K562 (cell line): ENCODE results near the gene PLPPR2. TPM values are rescaled to one million over a fixed set of nuclear protein-coding genes. Genes with fewer than 3 reads are reported as not detected.

Experiments
- BCOR ChIP-seq: fragments of 450-650 bp; IDR thresholded peaks from 2 replicates; pipeline ENCODE4 v1.6.1; 2016
- BRD4 ChIP-seq: fragments of 200-600 bp; sonication (generic); IDR thresholded peaks from 2 replicates; pipeline ENCODE4 v1.6.1; 2017; ENCODE audit warnings: inconsistent platforms
- CHD4 ChIP-seq: fragments of 200-600 bp; sonication (generic); IDR thresholded peaks from 3 replicates; pipeline ENCODE4 v1.6.1; 2012; ENCODE audit warnings: low read depth, mild to moderate bottlenecking, mixed read lengths, low read length, inconsistent platforms; ENCODE audit not compliant: insufficient read depth, insufficient replicate concordance, poor library complexity, severe bottlenecking
- DLX4 ChIP-seq: fragments of 250-450 bp; sonication (Bioruptor Pico); IDR thresholded peaks from 2 replicates; pipeline ENCODE4 v1.6.1; 2021; ENCODE audit warnings: mild to moderate bottlenecking
- FOXJ2 ChIP-seq: fragments of 200-800 bp; sonication (Bioruptor generic); IDR thresholded peaks from 2 replicates; pipeline ENCODE4 v1.6.1; 2016; ENCODE audit warnings: missing genetic modification characterization, missing compliant biosample characterization
- GTF2A2 ChIP-seq: IDR thresholded peaks from 2 replicates; pipeline ENCODE4 v1.6.1; 2016; ENCODE audit warnings: mild to moderate bottlenecking, missing genetic modification characterization, missing compliant biosample characterization
- HDAC3 ChIP-seq: fragments of 450-650 bp; IDR thresholded peaks from 2 replicates; pipeline ENCODE4 v1.6.1; 2018; ENCODE audit warnings: borderline replicate concordance, mild to moderate bottlenecking, moderate library complexity; ENCODE audit not compliant: partially characterized antibody
- HDAC6 ChIP-seq: IDR thresholded peaks from 2 replicates; pipeline ENCODE4 v1.6.1; 2012; ENCODE audit warnings: low read depth, mild to moderate bottlenecking, control low read depth, inconsistent platforms, low read length, moderate library complexity
- IRF1 ChIP-seq: sonication (generic); formaldehyde crosslinking; IDR thresholded peaks from 2 replicates; pipeline ENCODE4 v1.8.0; 2022; ENCODE audit warnings: missing genetic modification reagents, mild to moderate bottlenecking, borderline replicate concordance
- KDM5B ChIP-seq: fragments of 200-600 bp; sonication (generic); IDR thresholded peaks from 2 replicates; pipeline ENCODE4 v1.6.1; 2012; ENCODE audit warnings: low read depth, mild to moderate bottlenecking, moderate library complexity, low read length, control low read depth, inconsistent platforms; ENCODE audit not compliant: insufficient replicate concordance
- KLF13 ChIP-seq: fragments of 450-650 bp; IDR thresholded peaks from 2 replicates; pipeline ENCODE4 v1.6.1; 2016; ENCODE audit warnings: missing genetic modification characterization, low read depth, mild to moderate bottlenecking, missing compliant biosample characterization, moderate library complexity, borderline replicate concordance
- MEIS2 ChIP-seq: fragments of 450-650 bp; IDR thresholded peaks from 2 replicates; pipeline ENCODE4 v1.6.1; 2014; ENCODE audit warnings: mild to moderate bottlenecking; ENCODE audit not compliant: partially characterized antibody
- NBN ChIP-seq: fragments of 450-650 bp; IDR thresholded peaks from 2 replicates; pipeline ENCODE4 v1.6.1; 2016; ENCODE audit warnings: low read depth, mild to moderate bottlenecking
- NR1H2 ChIP-seq: sonication (generic); formaldehyde crosslinking; IDR thresholded peaks from 2 replicates; pipeline ENCODE4 v1.4.0; 2020; ENCODE audit warnings: mild to moderate bottlenecking, missing genetic modification reagents
- PHB ChIP-seq: fragments of 250-450 bp; sonication (Bioruptor Pico); IDR thresholded peaks from 2 replicates; pipeline ENCODE4 v1.5.0; 2021
- PHF20 ChIP-seq: fragments of 450-650 bp; IDR thresholded peaks from 2 replicates; pipeline ENCODE4 v1.6.1; 2018; ENCODE audit not compliant: partially characterized antibody
- POLR2A ChIP-seq: fragments of 450-650 bp; conservative IDR thresholded peaks from 2 replicates; pipeline ENCODE4 v1.6.1; 2016
- PTRF ChIP-seq: fragments of 450-650 bp; IDR thresholded peaks from 2 replicates; pipeline ENCODE4 v1.6.1; 2016; ENCODE audit warnings: mild to moderate bottlenecking, missing genetic modification characterization, missing compliant biosample characterization
- SAP30 ChIP-seq: fragments of 200-600 bp; sonication (generic); IDR thresholded peaks from 2 replicates; pipeline ENCODE4 v1.6.1; 2012; ENCODE audit warnings: borderline replicate concordance, low read depth, mild to moderate bottlenecking, moderate library complexity, low read length, control low read depth, inconsistent platforms; ENCODE audit not compliant: insufficient read depth, poor library complexity, severe bottlenecking
- SIN3B ChIP-seq: fragments of 450-650 bp; IDR thresholded peaks from 2 replicates; pipeline ENCODE4 v1.6.1; 2017; ENCODE audit warnings: low read depth, mild to moderate bottlenecking, moderate library complexity
- SOX6 ChIP-seq: fragments of 450-650 bp; IDR thresholded peaks from 2 replicates; pipeline ENCODE4 v1.6.1; 2014; ENCODE audit warnings: mild to moderate bottlenecking
- ZNF12 ChIP-seq: sonication (generic); formaldehyde crosslinking; IDR thresholded peaks from 2 replicates; pipeline ENCODE4 v1.4.0; 2020; ENCODE audit warnings: mild to moderate bottlenecking, missing genetic modification reagents
- ZNF584 ChIP-seq: fragments of 200-800 bp; sonication (Bioruptor generic); IDR thresholded peaks from 2 replicates; pipeline ENCODE4 v1.6.1; 2016; ENCODE audit warnings: low read depth, mild to moderate bottlenecking, missing genetic modification characterization, missing compliant biosample characterization
- ZNF830 ChIP-seq: fragments of 250-450 bp; sonication (Bioruptor Pico); IDR thresholded peaks from 2 replicates; pipeline ENCODE4 v1.5.0; 2021; ENCODE audit warnings: mild to moderate bottlenecking
- polyA plus RNA-seq, 8 experiments: library from polyadenylated mRNA; depleted of rRNA in 4 of 8; stranded (reverse) in 5 of 8; unstranded in 3 of 8; fragments of >200 nt; fragmentation: Nextera tagmentation in 2 of 8; fragmentation: Illumina TruSeq in 1 of 8; extraction: Ambion mirVana in 2 of 8; extraction: Trizol in 1 of 8; gene quantifications; 2 replicates each; pipeline versions ENCODE4 v1.2.1 to v1.2.3, GENCODE V29; 2011 to 2014; ENCODE audit warnings: inconsistent platforms in 1 of 8, missing spikeins in 1 of 8
- total RNA-seq, 7 experiments: library from RNA; depleted of rRNA in 6 of 7; stranded (reverse); fragments of >200 nt in 6 of 7; fragmentation: Illumina TruSeq in 2 of 7; extraction: Trizol in 2 of 7; gene quantifications; 2 replicates each; pipeline versions ENCODE4 v1.2.1 to v1.2.3, GENCODE V29; 2011 to 2021; ENCODE audit warnings: low replicate concordance in 1 of 7
- TF ChIP-seq, protein P1 (sequence below): fragments of 450-650 bp; IDR thresholded peaks from 2 replicates; pipeline ENCODE4 v1.7.1; 2018; ENCODE audit warnings: mild to moderate bottlenecking, low read depth; ENCODE audit not compliant: partially characterized antibody

Gene PLPPR2
- total and polyA plus RNA-seq, 9 of the 15 experiments (the other 6 are each of a cell fraction or from before 2014, with no cell fraction given) = 0.49 to 15.9 (median 3.4) TPM

DNA sequence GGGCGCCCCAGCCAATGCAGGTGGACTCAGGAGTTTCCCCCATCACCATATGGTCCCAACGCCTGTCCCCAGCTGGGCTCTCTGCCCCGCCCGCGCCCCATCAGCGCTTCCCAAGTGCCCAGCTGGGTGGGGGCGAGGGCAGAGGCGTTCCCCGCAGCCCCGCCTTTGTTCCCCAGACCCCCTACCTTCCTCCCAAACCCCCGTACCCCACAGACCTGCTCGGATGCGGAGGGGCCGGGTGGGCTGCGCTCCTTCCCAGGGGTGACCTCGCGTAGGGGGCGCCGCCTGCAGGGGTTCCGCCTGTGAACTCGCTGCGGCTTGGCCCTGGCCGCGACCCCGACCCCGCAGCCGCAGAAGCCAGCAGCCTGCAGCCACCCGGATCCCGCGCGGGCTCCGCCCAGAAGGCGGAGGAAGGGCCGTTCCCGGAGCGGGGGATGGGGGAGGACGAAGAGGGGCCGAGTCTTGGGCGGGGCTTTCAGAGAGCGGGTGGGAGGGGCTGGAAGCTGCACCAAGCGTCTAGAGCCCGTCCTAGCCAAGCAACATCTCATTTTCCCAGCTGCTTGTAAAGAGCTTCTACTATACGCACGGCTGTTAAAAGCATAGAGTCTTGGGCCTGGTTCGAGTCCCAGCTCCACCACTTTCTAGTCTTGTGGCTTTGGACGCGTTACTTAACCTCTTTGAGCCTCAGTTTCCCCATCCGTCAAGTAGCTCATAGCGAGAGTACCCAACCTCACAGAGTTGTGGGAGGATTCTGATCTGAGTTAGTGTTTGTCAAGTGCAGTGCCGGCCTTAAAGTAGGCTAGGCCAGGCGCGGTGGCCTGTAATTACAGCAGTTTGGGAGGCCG lies 15.8 kb upstream of the PLPPR2 start, which contains the start of gene RAB3D (continued):
- TF ChIP-seq, protein P1, sequence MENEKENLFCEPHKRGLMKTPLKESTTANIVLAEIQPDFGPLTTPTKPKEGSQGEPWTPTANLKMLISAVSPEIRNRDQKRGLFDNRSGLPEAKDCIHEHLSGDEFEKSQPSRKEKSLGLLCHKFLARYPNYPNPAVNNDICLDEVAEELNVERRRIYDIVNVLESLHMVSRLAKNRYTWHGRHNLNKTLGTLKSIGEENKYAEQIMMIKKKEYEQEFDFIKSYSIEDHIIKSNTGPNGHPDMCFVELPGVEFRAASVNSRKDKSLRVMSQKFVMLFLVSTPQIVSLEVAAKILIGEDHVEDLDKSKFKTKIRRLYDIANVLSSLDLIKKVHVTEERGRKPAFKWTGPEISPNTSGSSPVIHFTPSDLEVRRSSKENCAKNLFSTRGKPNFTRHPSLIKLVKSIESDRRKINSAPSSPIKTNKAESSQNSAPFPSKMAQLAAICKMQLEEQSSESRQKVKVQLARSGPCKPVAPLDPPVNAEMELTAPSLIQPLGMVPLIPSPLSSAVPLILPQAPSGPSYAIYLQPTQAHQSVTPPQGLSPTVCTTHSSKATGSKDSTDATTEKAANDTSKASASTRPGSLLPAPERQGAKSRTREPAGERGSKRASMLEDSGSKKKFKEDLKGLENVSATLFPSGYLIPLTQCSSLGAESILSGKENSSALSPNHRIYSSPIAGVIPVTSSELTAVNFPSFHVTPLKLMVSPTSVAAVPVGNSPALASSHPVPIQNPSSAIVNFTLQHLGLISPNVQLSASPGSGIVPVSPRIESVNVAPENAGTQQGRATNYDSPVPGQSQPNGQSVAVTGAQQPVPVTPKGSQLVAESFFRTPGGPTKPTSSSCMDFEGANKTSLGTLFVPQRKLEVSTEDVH = no peak
- TF ChIP-seq POLR2A (0 out of 2 replicates have a peak, but pooled peaks have one; percentile 25), ZNF584 (CRISPR knock-in tag) (no peak), SOX6 (no peak), DLX4 (CRISPR knock-in tag) (no peak), SAP30 (peak; percentile 29), NR1H2 (CRISPR knock-in tag) (no peak), GTF2A2 (tag) (no peak), FOXJ2 (no peak), NBN (no peak), PHB (CRISPR knock-in tag) (no peak), KLF13 (tag) (no peak), IRF1 (CRISPR knock-in tag) (no peak), CHD4 (no peak), HDAC6 (no peak), ZNF12 (CRISPR knock-in tag) (no peak), PTRF (tag) (no peak), HDAC3 (no peak), BRD4 (no peak), BCOR (peak; percentile 69), ZNF830 (no peak), PHF20 (no peak), SIN3B (no peak), MEIS2 (no peak), KDM5B (peak; percentile 52)
